Gastrocnemius medialis (tissue), 4 donors: ENCODE measurements around the gene NEDD4L.

Experiments used
- POLR2A ChIP-seq, 2 donors: fragments of 450-650 bp; IDR thresholded peaks; one replicate each; pipeline ENCODE4 v1.6.1; 2017; ENCODE audit warnings: antibody characterized with exemption in 2 of 2, mild to moderate bottlenecking in 2 of 2, moderate library complexity in 2 of 2
- TF ChIP-seq, protein P1 (sequence below), 5 experiments: fragments of 450-650 bp in 3 of 5; fragments of 200-600 bp in 2 of 5; sonication (generic) in 2 of 5; IDR thresholded peaks in 4 of 5; conservative IDR thresholded peaks in 1 of 5; 1 replicate in 4 of 5; 2 replicates in 1 of 5; pipeline ENCODE4 v1.5.1; 2016 to 2019; ENCODE audit warnings: antibody characterized with exemption in 5 of 5, mild to moderate bottlenecking in 3 of 5, moderate library complexity in 3 of 5

DNA sequence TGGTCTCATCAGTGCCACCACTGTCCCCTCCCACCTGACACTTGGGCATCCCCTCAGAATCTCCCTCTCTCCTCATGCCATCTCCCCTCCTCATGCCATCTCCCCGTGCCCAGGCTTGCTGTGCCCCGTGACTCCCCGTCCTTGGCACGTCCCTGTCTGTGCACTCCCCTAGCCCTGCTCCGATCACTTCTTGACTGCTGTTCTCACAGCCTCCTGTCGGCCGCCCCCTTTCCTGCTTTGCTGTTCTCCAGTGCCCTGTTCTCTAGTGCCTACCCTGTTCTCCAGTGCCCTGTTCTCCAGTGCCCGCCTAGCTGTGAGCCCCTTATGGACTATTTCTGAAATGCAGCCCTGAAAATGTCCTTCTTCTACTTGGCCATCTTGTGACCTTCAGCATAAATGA is 331.0 kb downstream of the NEDD4L start:
- TF ChIP-seq, protein P1, sequence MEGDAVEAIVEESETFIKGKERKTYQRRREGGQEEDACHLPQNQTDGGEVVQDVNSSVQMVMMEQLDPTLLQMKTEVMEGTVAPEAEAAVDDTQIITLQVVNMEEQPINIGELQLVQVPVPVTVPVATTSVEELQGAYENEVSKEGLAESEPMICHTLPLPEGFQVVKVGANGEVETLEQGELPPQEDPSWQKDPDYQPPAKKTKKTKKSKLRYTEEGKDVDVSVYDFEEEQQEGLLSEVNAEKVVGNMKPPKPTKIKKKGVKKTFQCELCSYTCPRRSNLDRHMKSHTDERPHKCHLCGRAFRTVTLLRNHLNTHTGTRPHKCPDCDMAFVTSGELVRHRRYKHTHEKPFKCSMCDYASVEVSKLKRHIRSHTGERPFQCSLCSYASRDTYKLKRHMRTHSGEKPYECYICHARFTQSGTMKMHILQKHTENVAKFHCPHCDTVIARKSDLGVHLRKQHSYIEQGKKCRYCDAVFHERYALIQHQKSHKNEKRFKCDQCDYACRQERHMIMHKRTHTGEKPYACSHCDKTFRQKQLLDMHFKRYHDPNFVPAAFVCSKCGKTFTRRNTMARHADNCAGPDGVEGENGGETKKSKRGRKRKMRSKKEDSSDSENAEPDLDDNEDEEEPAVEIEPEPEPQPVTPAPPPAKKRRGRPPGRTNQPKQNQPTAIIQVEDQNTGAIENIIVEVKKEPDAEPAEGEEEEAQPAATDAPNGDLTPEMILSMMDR (IDR thresholded peaks at IDR 0.05 in 4 of 5, conservative IDR thresholded peaks at IDR 0.05 in 1 of 5) = no peak
- TF ChIP-seq POLR2A (IDR thresholded peaks at IDR 0.05) = no peak
